GM19452 (cell line): ENCODE results near the gene CDCA5.
A peak's percentile ranks its signal among the peaks of the same experiment; 100 is the strongest.

ENCODE experiments used
- ATAC-seq: cut with Tn5 transposase; IDR thresholded peaks from one replicate; pipeline ENCODE4 v1.9.1; 2021; ENCODE audit not compliant: unreplicated experiment

Gene CDCA5

GRCh38 chr11:65047581-65048422, 36.0 kb downstream of the CDCA5 start:
- ATAC-seq = no peak

GRCh38 chr11:65045728-65046127, 38.1 kb downstream of the CDCA5 start:
- no peak for ATAC-seq

GRCh38 chr11:65045061-65045460, 38.8 kb downstream of the CDCA5 start:
- ATAC-seq = no peak

- no peak for ATAC-seq
These were observed 39.8 kb downstream of the CDCA5 start for GRCh38 chr11:65043881-65044501.

GRCh38 chr11:65042891-65043290, 40.9 kb downstream of the CDCA5 start:
- no peak for ATAC-seq

GRCh38 chr11:65040847-65041622, 42.8 kb downstream of the CDCA5 start, which contains the start of gene SAC3D1:
SAC3D1 (plus strand) TSS chr11:65041210; CDS start chr11:65041293, 83 bp downstream.
- ATAC-seq = peak; percentile 90

- no peak for ATAC-seq
These were observed 43.4 kb downstream of the CDCA5 start for GRCh38 chr11:65040520-65040846.

- no peak for ATAC-seq
These were observed 46.9 kb downstream of the CDCA5 start for GRCh38 chr11:65036931-65037330.

GRCh38 chr11:65035579-65035978, 48.3 kb downstream of the CDCA5 start:
- no peak for ATAC-seq

- ATAC-seq = no peak
These were observed 49.4 kb downstream of the CDCA5 start for GRCh38 chr11:65034423-65034822.

GRCh38 chr11:65032216-65032615, 51.6 kb downstream of the CDCA5 start:
- ATAC-seq = no peak
